CD4-positive, alpha-beta T cell treated with Interleukin-15 for 1 hour (primary cell): ENCODE results near the gene KCND3.
"Not testable (repeated sequence)": the region's sequence is repeated elsewhere in the genome, so short reads cannot be mapped to it uniquely, and the experiment has no call there.

ENCODE experiments used
- DNase-seq: peaks from one replicate; pipeline ENCODE4 v3.0.0-alpha.2; 2020

KCND3 gene

GRCh38 chr1:111802984-111803383 is 186.5 kb downstream of the KCND3 start:
- DNase-seq, result no peak

DNA sequence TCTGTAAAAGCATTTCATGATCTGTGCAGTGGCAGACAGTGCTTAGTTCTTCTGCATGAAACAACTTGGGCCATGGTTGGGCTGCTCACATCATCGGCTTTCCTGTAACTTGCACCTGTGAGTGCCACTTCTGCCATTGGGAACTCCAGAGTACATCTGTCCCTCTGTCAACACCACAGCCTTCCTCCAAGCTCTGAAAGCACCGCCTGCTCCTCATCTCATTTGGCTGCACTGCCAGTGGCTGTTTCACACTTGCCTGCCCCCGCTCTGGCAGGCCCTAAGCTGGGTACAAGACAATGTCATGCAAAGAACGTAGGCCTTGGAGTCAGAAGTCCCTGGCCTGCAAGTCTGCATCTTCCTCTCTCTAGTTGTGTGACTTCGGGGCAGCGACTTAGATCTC is 187.4 kb downstream of the KCND3 start:
- no peak for DNase-seq

DNA sequence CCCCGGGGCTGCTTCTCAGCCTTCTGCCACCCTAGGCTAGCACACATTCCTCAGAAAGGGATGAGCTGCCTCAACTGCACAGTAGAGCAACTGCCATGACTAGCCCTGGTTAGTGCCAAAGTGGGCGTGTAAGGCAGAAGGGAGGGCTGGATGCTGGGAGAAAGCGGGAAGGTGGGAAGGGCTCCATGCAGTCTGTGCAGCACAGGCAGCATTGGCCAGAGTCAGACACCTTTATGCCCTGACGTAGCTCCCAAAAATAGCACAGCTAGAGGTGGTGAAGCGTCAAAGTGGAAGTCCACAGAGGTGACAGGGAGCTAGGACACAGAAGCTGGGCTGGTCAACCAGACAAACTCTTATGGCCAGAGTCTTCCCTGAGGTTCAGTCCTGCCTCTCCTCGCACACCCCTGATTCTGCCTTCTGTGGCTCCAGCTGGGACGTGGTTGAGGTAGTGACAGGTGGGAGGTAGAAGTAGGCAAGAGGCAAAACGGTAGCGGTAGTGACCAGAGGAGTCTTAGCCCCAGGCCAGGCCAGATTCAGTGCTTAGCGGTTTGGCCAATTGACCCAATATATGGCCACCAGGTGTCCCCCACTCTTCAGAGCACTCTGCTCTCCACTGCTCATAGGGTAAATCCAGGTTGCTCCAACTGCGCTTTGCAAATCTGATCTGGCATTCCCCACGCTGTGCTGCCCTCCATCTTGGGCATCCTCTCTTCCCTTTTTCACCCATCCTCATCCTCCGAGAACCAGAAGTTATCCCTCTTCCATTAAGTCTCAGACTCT is 188.2 kb downstream of the KCND3 start:
- DNase-seq, result no peak

- DNase-seq, result not testable (repeated sequence)
These were observed 189.7 kb downstream of the KCND3 start for GRCh38 chr1:111799722-111800121.

- no peak for DNase-seq
These were observed 190.9 kb downstream of the KCND3 start for GRCh38 chr1:111798580-111798979.

DNA sequence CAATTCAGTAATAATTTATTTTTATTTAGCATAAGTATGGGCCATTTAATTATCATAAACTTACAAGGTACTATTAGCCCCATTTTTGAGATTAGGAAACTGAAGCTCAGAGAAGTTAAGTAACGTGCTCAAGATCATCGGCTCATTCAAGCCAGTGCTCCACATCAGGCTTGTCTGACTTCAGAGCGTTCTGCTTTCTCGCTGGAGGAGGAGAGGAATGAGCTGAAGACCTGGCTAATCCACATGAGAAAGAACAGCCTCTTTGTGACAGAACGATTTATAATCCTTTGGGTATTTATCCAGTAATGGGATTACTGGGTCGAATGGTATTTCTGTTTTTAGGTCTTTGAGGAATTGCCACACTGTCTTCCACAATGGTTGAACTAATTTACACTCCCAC is 194.1 kb downstream of the KCND3 start:
- DNase-seq, result no peak

DNA sequence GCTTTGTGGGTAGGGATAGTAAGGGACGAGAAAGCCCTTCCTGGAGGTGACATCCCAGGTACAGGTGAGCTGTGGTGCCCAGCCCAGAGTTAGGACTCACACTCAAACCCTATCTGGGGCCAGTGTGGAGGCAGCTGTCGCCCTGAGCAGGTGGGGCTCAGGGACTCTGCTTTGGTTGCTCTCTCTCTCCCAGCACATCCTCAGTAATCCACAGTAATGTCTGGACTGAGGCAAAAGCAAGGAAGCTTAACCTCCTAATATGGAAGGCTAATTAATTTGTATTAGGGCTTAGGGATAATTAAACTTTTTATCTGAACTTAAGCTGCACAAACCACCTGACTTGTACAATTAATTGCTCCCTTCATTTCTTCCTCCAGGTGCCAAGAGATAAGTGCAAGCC is 195.5 kb downstream of the KCND3 start:
- DNase-seq, result no peak

DNA sequence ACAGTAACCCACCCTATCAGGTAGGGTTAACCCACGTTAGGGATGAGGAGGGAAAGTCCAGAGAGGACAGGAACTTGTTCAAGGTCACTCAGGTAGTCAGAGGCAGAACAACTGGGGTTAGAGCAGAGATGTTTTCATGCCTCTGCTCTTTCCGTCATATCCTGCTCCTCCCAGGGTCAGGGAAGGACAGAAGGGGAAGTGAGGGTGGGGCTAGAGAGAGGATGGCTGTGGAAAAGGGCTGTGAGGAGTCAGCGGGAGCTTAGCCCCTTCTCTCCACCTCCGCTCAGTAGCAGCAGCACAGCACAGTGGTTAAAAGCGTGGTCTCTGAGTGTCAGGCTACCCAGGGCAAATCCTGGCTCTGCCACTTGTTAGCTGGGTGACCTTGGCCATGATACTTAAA is 197.2 kb downstream of the KCND3 start:
- no peak for DNase-seq

GRCh38 chr1:111791776-111792175 is 197.7 kb downstream of the KCND3 start:
- no peak for DNase-seq

DNA sequence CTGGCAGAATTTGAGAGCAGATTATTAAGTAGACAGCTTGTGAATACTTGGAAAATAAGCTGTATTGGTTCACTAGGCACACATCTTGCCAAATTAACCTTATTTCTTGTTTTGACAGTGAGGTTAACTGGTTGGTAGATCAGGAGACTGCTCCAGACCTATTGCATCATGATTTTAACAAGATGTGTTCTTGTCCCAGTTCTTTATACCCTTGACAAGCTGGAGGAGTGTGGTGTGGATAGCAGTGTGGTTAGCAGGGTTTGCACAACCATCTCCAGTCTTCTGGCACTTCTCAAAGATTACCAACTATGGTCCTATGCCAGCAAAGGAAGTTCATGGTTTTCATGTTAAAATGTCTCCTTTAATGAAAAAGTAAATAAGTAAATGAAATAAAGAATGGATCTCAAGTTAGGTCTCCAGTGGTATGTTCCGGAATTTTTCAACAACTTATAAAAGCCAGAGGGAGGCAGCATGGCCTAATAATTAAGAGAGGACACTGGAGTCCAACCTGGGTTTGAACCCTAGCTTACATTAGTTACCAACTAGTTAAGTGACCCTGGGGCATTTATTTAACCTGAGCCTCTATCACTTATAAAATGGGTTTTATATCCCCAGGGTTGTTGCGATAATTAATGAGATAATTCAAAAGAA is 199.7 kb downstream of the KCND3 start:
- no peak for DNase-seq

DNA sequence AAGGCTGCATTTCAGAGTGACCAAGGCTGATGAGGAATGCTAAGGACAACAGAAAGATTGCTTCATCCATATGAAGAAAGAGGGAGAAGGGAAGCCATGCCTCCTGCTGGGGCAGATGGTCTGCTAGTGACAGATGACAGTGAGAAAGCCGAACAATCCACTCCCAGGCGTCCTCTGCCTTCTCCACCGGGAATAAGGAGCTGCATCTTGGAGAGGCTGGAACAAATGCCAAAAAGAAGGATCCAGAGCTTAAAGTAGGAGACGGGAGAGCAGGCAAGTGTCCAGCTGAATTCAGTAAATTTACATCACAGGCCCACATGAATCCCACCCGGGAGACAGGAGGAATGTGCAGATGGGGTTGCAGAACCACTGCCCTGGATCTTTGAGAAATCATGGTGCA is 200.3 kb downstream of the KCND3 start:
- DNase-seq, result no peak

DNA sequence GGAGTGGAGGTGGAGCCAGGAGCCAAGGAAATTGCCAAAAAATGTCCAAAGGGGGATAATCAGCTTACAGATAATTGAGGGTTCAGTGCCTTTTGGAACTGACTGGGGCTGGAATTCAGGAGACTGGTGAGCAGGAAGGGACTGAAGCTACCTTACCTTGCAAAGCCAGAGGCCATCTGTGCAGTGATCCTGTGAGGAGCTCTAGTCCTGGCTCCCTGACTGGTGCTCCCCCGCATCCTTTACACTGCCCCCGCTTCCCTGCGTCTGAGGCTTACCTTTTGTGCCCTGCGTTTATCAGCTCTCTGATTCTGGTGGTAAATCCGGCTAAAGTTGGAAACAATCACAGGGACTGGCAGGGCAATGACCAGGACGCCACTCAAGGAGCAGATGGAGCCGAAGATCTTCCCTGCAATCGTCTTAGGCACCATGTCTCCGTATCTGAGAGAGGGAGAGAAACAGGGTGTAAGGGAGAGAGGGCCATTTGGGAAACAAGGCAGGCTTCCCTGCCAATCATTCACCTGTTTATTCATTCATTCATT is 202.7 kb downstream of the KCND3 start:
- DNase-seq, result no peak

DNA sequence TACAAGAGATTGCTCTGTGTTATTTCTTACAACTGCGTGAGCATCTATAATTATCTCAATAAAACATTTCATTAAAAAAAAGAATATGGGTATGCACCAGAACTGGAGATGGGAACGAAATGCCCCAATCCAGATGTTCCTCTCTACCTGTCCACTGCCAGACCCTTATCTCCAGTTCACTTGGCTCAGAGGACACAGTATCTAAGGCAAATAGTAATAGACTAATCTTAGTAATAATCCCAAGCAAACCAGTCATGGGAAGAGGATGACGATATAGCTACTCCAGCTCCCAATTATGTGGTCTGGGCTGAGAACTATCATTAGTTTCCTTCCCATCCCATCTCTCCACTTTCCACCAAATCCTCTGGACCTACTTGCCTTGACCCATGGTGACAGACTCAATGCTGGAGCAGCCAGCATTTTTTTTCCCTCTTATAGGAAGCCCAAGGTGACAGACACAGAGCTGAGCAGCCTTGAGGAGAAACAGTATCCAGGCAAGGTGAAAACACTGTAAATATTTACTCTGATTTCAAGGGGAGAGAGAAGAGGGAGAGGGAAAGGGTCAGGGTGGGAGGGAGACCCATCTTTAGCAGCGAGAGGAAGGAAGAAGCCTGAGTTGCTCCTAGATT is 205.1 kb downstream of the KCND3 start:
- DNase-seq, result no peak

DNA sequence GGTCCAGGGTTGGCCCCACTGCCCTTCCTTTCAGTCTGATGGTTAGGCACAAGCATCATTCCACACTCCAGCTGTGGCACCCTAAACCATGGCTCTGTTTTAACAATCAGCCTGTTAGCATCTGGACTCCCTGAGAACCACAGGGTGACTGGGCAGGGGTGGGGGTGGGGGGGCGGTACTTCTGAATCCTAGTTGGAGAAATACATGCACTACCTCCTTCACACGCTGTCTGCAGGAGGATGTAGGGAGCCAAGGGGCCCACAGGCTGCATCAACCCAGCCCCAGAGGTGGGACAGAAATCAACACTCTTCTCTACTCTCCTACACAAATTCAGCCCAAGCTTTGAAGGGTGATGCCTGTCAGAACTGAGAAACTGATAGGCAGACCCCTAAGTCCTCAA is 209.9 kb downstream of the KCND3 start:
- no peak for DNase-seq

GRCh38 chr1:111778541-111779051 is 210.9 kb downstream of the KCND3 start:
- DNase-seq, result no peak

DNA sequence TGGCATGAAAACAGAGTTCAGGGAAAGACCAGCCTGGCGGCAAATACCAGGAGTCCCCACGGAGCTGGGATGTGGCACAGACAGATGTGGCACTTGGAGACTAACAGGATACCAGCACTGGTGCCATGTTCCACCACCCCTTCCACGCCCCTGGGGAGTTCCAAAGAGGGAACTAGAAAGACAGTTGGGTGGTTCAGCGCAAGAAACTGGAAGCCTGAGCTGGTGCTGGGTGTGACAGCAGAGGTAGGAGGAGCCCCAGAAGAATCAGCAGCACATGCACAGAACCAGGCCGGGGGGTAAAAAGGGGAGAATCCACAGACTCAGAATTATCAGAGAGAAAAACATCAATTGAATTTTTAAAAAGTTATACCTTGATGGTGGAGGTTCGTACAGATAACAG is 211.4 kb downstream of the KCND3 start:
- no peak for DNase-seq

- DNase-seq, result no peak
These were observed 212.2 kb downstream of the KCND3 start for GRCh38 chr1:111777301-111777700.

- no peak for DNase-seq
These were observed 212.6 kb downstream of the KCND3 start for GRCh38 chr1:111776861-111777260.

DNA sequence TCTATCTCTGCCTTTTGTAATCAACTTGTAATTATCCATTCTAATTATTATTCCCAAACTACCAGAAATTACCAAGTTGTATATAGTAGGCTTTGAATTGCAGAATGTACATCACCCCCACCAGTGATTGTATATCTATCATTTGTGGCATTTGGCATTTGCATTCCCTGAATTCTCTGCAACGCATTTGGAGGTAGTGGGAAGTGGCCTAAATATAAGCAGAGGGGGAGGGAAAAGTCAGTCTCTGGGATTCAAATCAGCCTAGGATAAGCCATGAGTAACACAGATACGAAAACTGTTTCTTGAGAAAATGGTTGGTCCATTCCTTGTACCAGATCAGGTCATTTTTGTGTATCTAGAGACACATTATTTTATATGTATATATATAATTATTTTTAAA is 213.1 kb downstream of the KCND3 start:
- DNase-seq, result no peak

- DNase-seq, result no peak
These were observed 213.5 kb downstream of the KCND3 start for GRCh38 chr1:111775966-111776365.

- no peak for DNase-seq
These were observed 218.6 kb downstream of the KCND3 start for GRCh38 chr1:111770916-111771315.

GRCh38 chr1:111769517-111770146 is 219.8 kb downstream of the KCND3 start:
- peak; percentile 41 for DNase-seq

DNA sequence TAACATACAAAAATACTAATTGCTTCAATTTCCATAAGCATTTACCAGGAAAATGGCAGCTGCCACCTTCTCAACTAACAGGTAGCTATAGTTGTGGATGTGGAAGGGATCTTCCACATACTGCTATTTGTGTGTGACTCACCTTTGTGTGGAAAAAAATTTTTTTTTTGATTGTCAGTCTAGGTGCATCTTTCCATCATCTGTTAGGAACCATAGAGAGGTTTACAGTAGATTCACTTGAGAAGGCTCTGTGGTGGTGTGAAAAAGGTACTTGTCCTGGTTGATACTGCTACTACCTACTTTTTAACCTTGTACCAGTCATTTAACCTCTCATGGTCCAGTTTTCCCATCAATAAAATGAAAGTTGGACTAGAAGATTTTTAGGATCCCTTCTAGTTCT is 220.8 kb downstream of the KCND3 start:
- DNase-seq, result no peak
